ENCODE data around the gene UBE3A.

GRCh38 chr15:25477816-25478215 is 39.0 kb upstream of the UBE3A start:
- no peak for TF ChIP-seq CTCF (IDR thresholded peaks at IDR 0.05)
- TF ChIP-seq POLR2A (IDR thresholded peaks at IDR 0.05), result no peak
